PC-3 (cell line): ENCODE results near the gene CDC6. TPM values are rescaled to one million over a fixed set of nuclear protein-coding genes. Genes with fewer than 3 reads are reported as not detected.

Experiments used
- ATAC-seq: fragments of 200-7000 bp; cut with Tn5 transposase; 2 replicates; pipeline ENCODE4 v1.9.1; 2020; ENCODE audit warnings: mild to moderate bottlenecking, moderate library complexity
- BruUV-seq: library from RNA; stranded (reverse); fragments of 400-500 nt; replicated peaks from 2 replicates; lab custom pipeline; 2021; lab: Mats Ljungman, UMichigan
- CTCF ChIA-PET: fragments of 300-600 bp; sonication (Branson Sonifier 250); formaldehyde crosslinking; loops from one replicate; lab custom pipeline; 2022; ENCODE audit warnings: antibody characterized with exemption; lab: Charles Lee
- POLR2A ChIA-PET: fragments of 300-600 bp; sonication (Branson Sonifier 250); formaldehyde crosslinking; loops from one replicate; lab custom pipeline; 2022; ENCODE audit warnings: antibody characterized with exemption; ENCODE audit not compliant: unreplicated experiment; lab: Charles Lee
- DNase-seq: peaks from one replicate; pipeline ENCODE4 v3.0.0-alpha.2; 2015
- H2AFZ ChIP-seq: fragments of 300-600 bp; sonication (generic); 2 replicates; pipeline ENCODE4 v1.6.0; 2016; ENCODE audit warnings: antibody characterized with exemption, low read length
- H3F3A ChIP-seq: fragments of 300-600 bp; sonication (generic); one replicate; pipeline ENCODE4 v1.6.0; 2017; ENCODE audit warnings: antibody characterized with exemption, low read length, control low read depth, mild to moderate bottlenecking; ENCODE audit not compliant: unreplicated experiment
- H3K27ac ChIP-seq: fragments of 300-600 bp; sonication (generic); 2 replicates; pipeline ENCODE4 v1.5.1; 2016; ENCODE audit warnings: mild to moderate bottlenecking, low read length
- H3K27me3 ChIP-seq: fragments of 300-600 bp; sonication (generic); 2 replicates; pipeline ENCODE4 v1.6.1; 2016; ENCODE audit warnings: low read length, mixed read lengths
- H3K36me3 ChIP-seq: fragments of 300-600 bp; sonication (generic); 2 replicates; pipeline ENCODE4 v1.6.1; 2016; ENCODE audit warnings: low read depth, mixed run types, low read length, mixed read lengths
- H3K4me1 ChIP-seq: fragments of 300-600 bp; sonication (generic); 2 replicates; pipeline ENCODE4 v1.5.1; 2016; ENCODE audit warnings: low read length; ENCODE audit not compliant: insufficient read depth
- H3K4me2 ChIP-seq: fragments of 300-600 bp; sonication (generic); 2 replicates; pipeline ENCODE4 v1.6.0; 2016; ENCODE audit warnings: low read length
- H3K4me3 ChIP-seq: fragments of 300-600 bp; sonication (generic); 2 replicates; pipeline ENCODE4 v1.5.1; 2016; ENCODE audit warnings: mild to moderate bottlenecking, low read length, mixed read lengths
- H3K79me2 ChIP-seq: fragments of 300-600 bp; sonication (generic); 2 replicates; pipeline ENCODE4 v1.6.1; 2017; ENCODE audit warnings: low read length, mixed read lengths
- H3K9ac ChIP-seq: fragments of 300-600 bp; sonication (generic); 2 replicates; pipeline ENCODE4 v1.6.0; 2016; ENCODE audit warnings: mild to moderate bottlenecking, low read length
- H3K9me2 ChIP-seq: fragments of 300-600 bp; sonication (generic); replicated peaks from 2 replicates; pipeline ENCODE4 v1.6.1; 2016; ENCODE audit warnings: mixed run types, low read length, mixed read lengths
- H3K9me3 ChIP-seq: fragments of 300-600 bp; sonication (generic); 2 replicates; pipeline ENCODE4 v1.6.1; 2016; ENCODE audit warnings: low read length, mixed read lengths
- H4K20me1 ChIP-seq: fragments of 300-600 bp; sonication (generic); 2 replicates; pipeline ENCODE4 v1.6.1; 2016; ENCODE audit warnings: low read length, mixed read lengths
- CTCF ChIP-seq: fragments of 300-600 bp; sonication (generic); conservative IDR thresholded peaks from 2 replicates; pipeline ENCODE4 v1.5.1; 2017; ENCODE audit warnings: antibody characterized with exemption, low read depth, mild to moderate bottlenecking, low read length
- EZH2 ChIP-seq: fragments of 300-600 bp; sonication (generic); IDR thresholded peaks from one replicate; pipeline ENCODE4 v1.6.1; 2017; ENCODE audit warnings: antibody characterized with exemption, mild to moderate bottlenecking, low read length; ENCODE audit not compliant: unreplicated experiment
- EZH2phosphoT487 ChIP-seq: fragments of 300-600 bp; sonication (generic); IDR thresholded peaks from 2 replicates; pipeline ENCODE4 v1.6.1; 2018; ENCODE audit warnings: mild to moderate bottlenecking, antibody characterized with exemption, low read length, borderline replicate concordance
- intact Hi-C: fragments of 100-400 bp; cut with micrococcal nuclease; formaldehyde crosslinking; loops from 2 replicates; pipeline ENCODE4 v1.9.0; 2023
- total RNA-seq: library from RNA; depleted of rRNA; stranded (reverse); fragments of >200 nt; gene quantifications from 2 replicates; pipeline ENCODE4 v1.2.3, GENCODE V29; 2014

Gene CDC6
- total RNA-seq, 1 experiment from 2014 or later: 48.9 TPM

DNA sequence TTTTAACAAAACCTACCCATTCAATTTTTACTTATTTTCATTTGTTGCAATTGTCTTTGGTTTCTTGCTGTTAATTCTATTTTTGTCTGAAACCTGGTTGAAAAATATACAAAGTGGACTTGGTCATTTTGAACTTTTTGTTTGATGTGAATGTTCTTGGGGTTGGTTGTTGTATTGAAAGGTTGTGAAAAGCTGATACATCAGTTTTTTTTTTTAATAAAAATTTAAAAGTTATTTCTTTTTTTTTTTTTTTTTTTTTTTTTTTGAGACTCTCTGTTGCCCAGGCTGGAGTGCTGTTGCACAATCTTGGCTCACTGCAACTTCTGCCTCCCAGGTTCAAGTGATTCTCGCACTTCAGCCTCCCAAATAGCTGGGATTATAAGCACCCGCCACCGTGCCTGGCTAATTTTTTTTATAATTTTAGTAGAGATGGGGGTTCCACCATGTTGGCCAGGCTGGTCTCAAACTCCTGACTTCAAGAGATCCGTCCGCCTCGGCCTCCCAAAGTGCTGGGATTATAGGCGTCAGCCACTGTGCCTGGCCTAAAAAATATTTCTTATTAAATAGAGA, 39.7 kb upstream of the CDC6 start:
- Histone ChIP-seq H3K9ac (no peak overlapping the region), H3K36me3 (no peaks in the 10 kb centered on the region), H3K4me2 (no peak overlapping the region), H3K27ac (no peak overlapping the region), H3F3A (no peaks in the 10 kb centered on the region), H3K4me3 (no peak overlapping the region), H4K20me1 (peaks cover 4% of the 10 kb centered on the region; the same call in 1 of the 2 replicates), H2AFZ (no peak overlapping the region), H3K4me1 (peaks cover 13% of the 10 kb centered on the region), H3K79me2 (peaks cover 58% of the 10 kb centered on the region), H3K9me3 (no peaks in the 10 kb centered on the region), H3K27me3 (no peaks in the 10 kb centered on the region), H3K9me2 (no peaks in the 10 kb centered on the region)
- intact Hi-C loops: no loop called here
- CTCF ChIA-PET: no interaction called here
- TF ChIP-seq EZH2phosphoT487: no peak
- no peak for TF ChIP-seq CTCF
- no peak for TF ChIP-seq EZH2
- BruUV-seq: no TSS peak
- POLR2A ChIA-PET: no interaction called here
- DNase-seq (no peak), ATAC-seq (no peak)

GRCh38 chr17:40248507-40248906, 39.2 kb upstream of the CDC6 start:
- Histone ChIP-seq H3K4me3 (no peak overlapping the region), H3K9ac (no peak overlapping the region), H3K36me3 (no peaks in the 10 kb centered on the region), H3K4me1 (peaks cover 13% of the 10 kb centered on the region), H3K27ac (no peak overlapping the region), H3K9me2 (no peaks in the 10 kb centered on the region), H2AFZ (no peak overlapping the region), H3F3A (no peaks in the 10 kb centered on the region), H3K27me3 (no peaks in the 10 kb centered on the region), H3K4me2 (no peak overlapping the region), H3K9me3 (no peaks in the 10 kb centered on the region), H4K20me1 (peaks cover 4% of the 10 kb centered on the region; the same call in 1 of the 2 replicates), H3K79me2 (peaks cover 59% of the 10 kb centered on the region)
- TF ChIP-seq CTCF (no peak), EZH2phosphoT487 (no peak), EZH2 (no peak)
- no peak for DNase-seq
- no TSS peak for BruUV-seq
- intact Hi-C loops: no loop called here
- ChIA-PET CTCF (no interaction called here), POLR2A (no interaction called here)
- ATAC-seq: no peak

- Histone ChIP-seq H3K4me2 (peak overlapping the region; percentile 31), H3K9ac (no peak overlapping the region)
- CTCF ChIA-PET: no interaction called here
Observed at GRCh38 chr17:40251576-40251975, 36.1 kb upstream of the CDC6 start.

More at GRCh38 chr17:40251576-40251975, 36.1 kb upstream of the CDC6 start:
- no peak for TF ChIP-seq CTCF
- no peak for TF ChIP-seq EZH2phosphoT487
- BruUV-seq: no TSS peak
- Histone ChIP-seq H3K4me1 (peaks cover 13% of the 10 kb centered on the region), H3K27me3 (no peaks in the 10 kb centered on the region), H3K9me3 (no peaks in the 10 kb centered on the region), H3F3A (no peaks in the 10 kb centered on the region), H3K27ac (peak overlapping the region; percentile 68), H3K9me2 (no peaks in the 10 kb centered on the region), H2AFZ (no peak overlapping the region), H3K4me3 (no peak overlapping the region), H3K79me2 (peaks cover 59% of the 10 kb centered on the region), H3K36me3 (no peaks in the 10 kb centered on the region), H4K20me1 (peaks cover 4% of the 10 kb centered on the region; the same call in 1 of the 2 replicates)
- ATAC-seq (peak; percentile 99), DNase-seq (peak; percentile 89)
- POLR2A ChIA-PET: no interaction called here
- intact Hi-C loops: no loop called here
